Hepatocyte (in vitro differentiated cells): ENCODE data around the gene DBF4B. TPM values are rescaled to one million over a fixed set of nuclear protein-coding genes. Genes with fewer than 3 reads are reported as not detected.

ENCODE experiments used
- DNase-seq: peaks from one replicate; pipeline ENCODE4 v3.0.0-alpha.2; 2016; ENCODE audit warnings: low spot score
- H2AFZ ChIP-seq: fragments of 200-600 bp; sonication (generic); 2 replicates; pipeline ENCODE4 v1.6.0; 2016; ENCODE audit warnings: antibody characterized with exemption, mild to moderate bottlenecking
- H3K27ac ChIP-seq: fragments of 200-600 bp; sonication (generic); 2 replicates; pipeline ENCODE4 v1.5.1; 2016; ENCODE audit warnings: mild to moderate bottlenecking
- H3K27me3 ChIP-seq: fragments of 200-600 bp; sonication (generic); 2 replicates; pipeline ENCODE4 v1.6.1; 2016
- H3K36me3 ChIP-seq: fragments of 200-600 bp; sonication (generic); replicated peaks from 2 replicates; pipeline ENCODE4 v1.5.1; 2016; ENCODE audit warnings: low read depth; ENCODE audit not compliant: insufficient read depth
- H3K4me1 ChIP-seq: fragments of 200-600 bp; sonication (generic); 2 replicates; pipeline ENCODE4 v1.5.1; 2016; ENCODE audit warnings: mild to moderate bottlenecking, moderate library complexity; ENCODE audit not compliant: insufficient read depth
- H3K4me2 ChIP-seq: fragments of 200-600 bp; sonication (generic); 2 replicates; pipeline ENCODE4 v1.6.0; 2016
- H3K4me3 ChIP-seq: fragments of 200-600 bp; sonication (generic); 2 replicates; pipeline ENCODE4 v1.5.1; 2016; ENCODE audit warnings: mild to moderate bottlenecking
- H3K79me2 ChIP-seq: fragments of 200-600 bp; sonication (generic); 2 replicates; pipeline ENCODE4 v1.6.0; 2017; ENCODE audit warnings: mild to moderate bottlenecking
- H3K9me2 ChIP-seq: fragments of 200-600 bp; sonication (generic); replicated peaks from 2 replicates; pipeline ENCODE4 v1.6.0; 2017; ENCODE audit warnings: mild to moderate bottlenecking; ENCODE audit not compliant: insufficient read depth
- H3K9me3 ChIP-seq: fragments of 200-600 bp; sonication (generic); 2 replicates; pipeline ENCODE4 v1.5.1; 2016; ENCODE audit warnings: low read depth, mild to moderate bottlenecking
- H4K20me1 ChIP-seq: fragments of 200-600 bp; sonication (generic); 2 replicates; pipeline ENCODE4 v1.6.0; 2016; ENCODE audit warnings: mild to moderate bottlenecking; ENCODE audit not compliant: insufficient read depth, poor library complexity, severe bottlenecking
- CTCF ChIP-seq: fragments of 200-600 bp; sonication (generic); IDR thresholded peaks from 2 replicates; pipeline ENCODE4 v1.5.1; 2016; ENCODE audit warnings: antibody characterized with exemption, mild to moderate bottlenecking; ENCODE audit not compliant: poor library complexity
- EZH2 ChIP-seq: fragments of 200-600 bp; sonication (generic); IDR thresholded peaks from 2 replicates; pipeline ENCODE4 v1.6.1; 2016; ENCODE audit warnings: antibody characterized with exemption, mild to moderate bottlenecking, borderline replicate concordance
- EZH2phosphoT487 ChIP-seq: fragments of 200-600 bp; sonication (generic); IDR thresholded peaks from one replicate; pipeline ENCODE4 v1.6.1; 2018; ENCODE audit warnings: antibody characterized with exemption, mild to moderate bottlenecking, low read depth, moderate library complexity; ENCODE audit not compliant: unreplicated experiment, severe bottlenecking
- WGBS: methylation state at CpG from one replicate; pipeline ENCODE4 v1.1.6; 2016; ENCODE audit warnings: low lambda C conversion rate; ENCODE audit errors: missing lambda C conversion rate; 5-methylcytosine and 5-hydroxymethylcytosine counted together
- polyA plus RNA-seq: library from polyadenylated mRNA; unstranded; fragments of >200 nt; fragmentation: Nextera tagmentation; extraction: Ambion mirVana; gene quantifications from 2 replicates; pipeline ENCODE4 v1.2.1, GENCODE V29; 2016
- total RNA-seq: library from RNA; depleted of rRNA; stranded (reverse); fragments of >200 nt; gene quantifications from 2 replicates; pipeline ENCODE4 v1.2.3, GENCODE V29; 2014

The DBF4B gene
- total and polyA plus RNA-seq, 2 experiments from 2014 or later: 3.4 to 4.1 TPM

- no peak for TF ChIP-seq EZH2phosphoT487
- no peak for TF ChIP-seq EZH2
- no peak for TF ChIP-seq CTCF
- WGBS: 94% methylated on average over 9 of the region's 9 CpGs
- Histone ChIP-seq H3K36me3 (no peaks in the 10 kb centered on the region), H4K20me1 (no peaks in the 10 kb centered on the region), H2AFZ (no peak overlapping the region), H3K4me1 (no peaks in the 10 kb centered on the region), H3K27ac (no peak overlapping the region), H3K9me3 (no peaks in the 10 kb centered on the region), H3K27me3 (no peaks in the 10 kb centered on the region), H3K9me2 (no peaks in the 10 kb centered on the region), H3K79me2 (no peaks in the 10 kb centered on the region), H3K4me3 (no peak overlapping the region), H3K4me2 (no peak overlapping the region)
- DNase-seq: no peak
These were observed 41.5 kb downstream of the DBF4B start for GRCh38 chr17:44749980-44750318.

- H3K4me1 ChIP-seq: no peaks in the 10 kb centered on the region
- H3K4me3 ChIP-seq: no peak overlapping the region
- no peaks in the 10 kb centered on the region for H3K79me2 ChIP-seq
- no peaks in the 10 kb centered on the region for H4K20me1 ChIP-seq
- WGBS: 97% methylated on average over 7 of the region's 7 CpGs
- no peaks in the 10 kb centered on the region for H3K9me2 ChIP-seq
- TF ChIP-seq EZH2 (no peak), CTCF (no peak), EZH2phosphoT487 (no peak)
- no peak overlapping the region for H2AFZ ChIP-seq
- no peak overlapping the region for H3K27ac ChIP-seq
- no peak for DNase-seq
- H3K36me3 ChIP-seq: no peaks in the 10 kb centered on the region
- no peaks in the 10 kb centered on the region for H3K27me3 ChIP-seq
- no peak overlapping the region for H3K4me2 ChIP-seq
- H3K9me3 ChIP-seq: no peaks in the 10 kb centered on the region
These were observed 42.9 kb downstream of the DBF4B start for GRCh38 chr17:44751331-44751730.

- Histone ChIP-seq H3K79me2 (no peaks in the 10 kb centered on the region), H3K4me1 (no peaks in the 10 kb centered on the region), H3K4me3 (no peak overlapping the region), H2AFZ (no peak overlapping the region), H4K20me1 (no peaks in the 10 kb centered on the region), H3K27ac (no peak overlapping the region), H3K27me3 (no peaks in the 10 kb centered on the region), H3K9me2 (no peaks in the 10 kb centered on the region), H3K36me3 (no peaks in the 10 kb centered on the region), H3K4me2 (no peak overlapping the region), H3K9me3 (no peaks in the 10 kb centered on the region)
- 87% methylated on average over 10 of the region's 10 CpGs for WGBS
- no peak for DNase-seq
- TF ChIP-seq EZH2: no peak
- no peak for TF ChIP-seq CTCF
- TF ChIP-seq EZH2phosphoT487: no peak
These were observed 43.3 kb downstream of the DBF4B start for GRCh38 chr17:44751806-44752205.
